Right cardiac atrium (tissue), 5 donors: ENCODE results near the gene ITIH6. TPM values are rescaled to one million over a fixed set of nuclear protein-coding genes. Genes with fewer than 3 reads are reported as not detected.

Source experiments
- ATAC-seq, 2 donors: fragments of 200-7000 bp; cut with Tn5 transposase; one replicate each; pipeline versions ENCODE4 v1.8.0 to v1.9.1; 2020; ENCODE audit warnings: moderate library complexity in 2 of 2, mild to moderate bottlenecking in 1 of 2
- DNase-seq, 3 donors: peaks; one replicate each; pipeline ENCODE4 v3.0.0-alpha.2; 2020
- H3K27ac ChIP-seq: one replicate; pipeline ENCODE4 v1.5.1; 2013; ENCODE audit warnings: mild to moderate bottlenecking, low read length, control low read depth, moderate library complexity
- H3K27me3 ChIP-seq: one replicate; pipeline ENCODE4 v1.6.1; 2013; ENCODE audit not compliant: control insufficient read depth, insufficient read depth
- H3K4me1 ChIP-seq: one replicate; pipeline ENCODE4 v1.6.1; 2013; ENCODE audit warnings: low read length; ENCODE audit not compliant: control insufficient read depth, insufficient read depth
- H3K4me3 ChIP-seq: one replicate; pipeline ENCODE4 v1.5.1; 2013; ENCODE audit warnings: low read length, control low read depth
- H3K9me3 ChIP-seq: one replicate; pipeline ENCODE4 v1.6.1; 2013; ENCODE audit warnings: low read length; ENCODE audit not compliant: control insufficient read depth
- WGBS: extraction: QIAGEN DNeasy Blood & Tissue Kit; methylation state at CpG from one replicate; pipeline ENCODE4 v1.1.7; 2013; 5-methylcytosine and 5-hydroxymethylcytosine counted together
- intact Hi-C, 4 donors: fragments of 100-400 bp; cut with DNase I; formaldehyde crosslinking; loops; one replicate each; pipeline versions ENCODE4 v1.11.0 to v1.14.0; 2022 to 2023
- polyA plus RNA-seq: library from polyadenylated mRNA; stranded (reverse); fragments of 200-250 nt; gene quantifications from one replicate; pipeline ENCODE4 v1.2.3, GENCODE V29; 2013
- total RNA-seq, 4 donors: library from RNA; stranded (reverse); fragmentation: NEBNext Ultra II Directional; extraction: Animal tissue kit (Norgen Biotek cat#: 25700); gene quantifications; one replicate each; pipeline ENCODE4 v1.2.1, GENCODE V29; 2021
- donor health status: healthy with polysubstance abuse.
- donor health status: DM: no; HTN: yes; CAD: no.
- donor health status: DM: no; HTN: no; CAD: no.
- donor health status: DM: no; HTN: yes; CAD: no; lungs with severe emphysema.
- donor health status: DM: yes; HTN: yes; CAD: no.

The ITIH6 gene
- total and polyA plus RNA-seq, 5 donors: not detected

DNA sequence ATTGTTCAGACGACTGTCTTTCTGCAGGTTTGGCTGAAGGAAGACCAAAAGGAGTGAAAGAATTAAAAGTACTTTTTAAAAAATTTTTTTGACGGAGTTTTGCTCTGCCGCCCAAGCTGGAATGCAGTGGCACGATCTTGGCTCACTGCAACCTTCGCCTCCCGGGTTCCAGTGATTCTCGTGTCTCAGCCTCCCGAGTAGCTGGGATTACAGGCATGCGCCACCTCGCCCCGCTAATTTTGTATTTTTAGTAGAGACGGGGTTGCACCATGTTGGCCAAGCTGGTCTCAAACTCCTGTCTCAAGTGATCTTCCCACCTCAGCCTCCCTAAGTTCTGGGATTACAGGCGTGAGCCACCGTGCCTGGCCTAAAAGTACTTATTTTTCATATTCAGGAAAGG, 86.3 kb downstream of the ITIH6 start:
- Histone ChIP-seq H3K27me3 (no peaks in the 10 kb centered on the region), H3K9me3 (no peaks in the 10 kb centered on the region), H3K4me3 (no peak overlapping the region), H3K4me1 (no peaks in the 10 kb centered on the region), H3K27ac (no peak overlapping the region)
- intact Hi-C loops: no loop called here
- no peak for ATAC-seq
- WGBS: 97% methylated on average over 14 of the region's 14 CpGs
- no peak for DNase-seq

DNA sequence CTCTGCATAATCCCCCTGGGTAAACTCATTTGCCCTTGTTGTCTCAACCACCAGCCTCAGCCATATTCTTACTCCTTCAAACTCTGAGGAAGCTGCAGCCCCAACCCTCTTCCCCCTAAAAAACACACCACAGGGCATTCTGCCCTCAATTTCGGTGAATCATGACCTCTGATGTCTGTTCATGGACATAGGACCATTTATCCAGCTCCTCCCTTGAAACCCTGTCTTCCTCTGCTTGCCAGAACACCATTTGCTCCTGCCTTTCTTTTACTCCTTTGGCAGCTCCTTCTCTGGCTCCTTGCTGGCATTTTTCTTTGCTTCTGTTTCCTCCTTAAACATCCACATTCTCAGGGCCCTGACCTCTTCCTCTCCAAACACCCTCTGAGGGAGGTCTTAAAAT, 87.1 kb downstream of the ITIH6 start:
- Histone ChIP-seq H3K27ac (no peak overlapping the region), H3K4me1 (no peaks in the 10 kb centered on the region), H3K27me3 (no peaks in the 10 kb centered on the region), H3K4me3 (no peak overlapping the region), H3K9me3 (no peaks in the 10 kb centered on the region)
- ATAC-seq (no peak), DNase-seq (no peak)
- intact Hi-C loops: no loop called here
- 52% methylated on average over 1 of the region's 1 CpG for WGBS

DNA sequence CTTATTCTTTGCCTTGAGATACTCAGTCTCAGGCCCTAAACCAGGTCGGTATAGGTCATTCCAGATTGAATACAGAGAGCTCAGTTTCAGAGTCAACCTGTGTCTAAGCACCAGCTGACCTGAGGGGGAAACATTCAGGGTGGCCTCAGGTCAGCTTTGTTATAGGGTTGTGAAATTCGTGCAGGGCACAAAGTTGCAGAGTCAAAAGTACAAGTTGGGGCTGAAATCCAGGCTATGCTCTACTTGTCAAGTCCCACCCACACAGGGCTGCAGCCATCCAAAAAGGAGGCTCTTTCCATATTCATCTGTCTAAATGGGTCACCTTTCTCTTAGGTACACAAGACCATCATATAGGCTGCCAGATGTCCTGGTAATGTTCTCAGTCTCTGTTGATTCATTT, 89.7 kb downstream of the ITIH6 start:
- ATAC-seq (no peak), DNase-seq (no peak)
- H3K4me1 ChIP-seq: no peaks in the 10 kb centered on the region
- H3K4me3 ChIP-seq: no peak overlapping the region
- no peak overlapping the region for H3K27ac ChIP-seq
- no peaks in the 10 kb centered on the region for H3K9me3 ChIP-seq
- intact Hi-C loops: no loop called here
- WGBS: 54% methylated on average over 2 of the region's 2 CpGs
- no peaks in the 10 kb centered on the region for H3K27me3 ChIP-seq

Other genes starting within 250 kb of the ITIH6 start
- gene MAGED2, start 9.5 kb upstream of the ITIH6 start, total RNA-seq: 100 to 1,000 TPM in 3 of 4 donors, 10 to 100 TPM in 1; 97.3 to 134 (median 111) TPM
- 115 TPM for gene MAGED2, start 9.5 kb upstream of the ITIH6 start, polyA plus RNA-seq
- gene TRO, start 122.6 kb upstream of the ITIH6 start, total RNA-seq: 10 to 100 TPM in 1 of 4 donors, 1 to 10 TPM in 3; 6.1 to 13.6 (median 8.0) TPM
- 4.8 TPM for gene TRO, start 122.6 kb upstream of the ITIH6 start, polyA plus RNA-seq
- under 1 TPM in 1 of 4 donors, not detected in 3; 0.67 TPM for gene PFKFB1, start 195.9 kb upstream of the ITIH6 start, total RNA-seq
- gene PFKFB1, start 195.9 kb upstream of the ITIH6 start, polyA plus RNA-seq: 0.41 TPM
- 10 to 100 TPM in 1 of 4 donors, 1 to 10 TPM in 3; 7.6 to 10.7 (median 8.1) TPM for gene APEX2, start 202.1 kb upstream of the ITIH6 start, total RNA-seq
- gene APEX2, start 202.1 kb upstream of the ITIH6 start, polyA plus RNA-seq: 6.8 TPM
- under 1 TPM in 3 of 4 donors, not detected in 1; 0.45 to 0.59 (median 0.46) TPM for gene ALAS2, start 232.7 kb upstream of the ITIH6 start, total RNA-seq
- gene ALAS2, start 232.7 kb upstream of the ITIH6 start, polyA plus RNA-seq: not detected